Activated T-cell treated with anti-CD3 and anti-CD28 coated beads, Interleukin-2, amount 50 U/mL, for 4 hours (primary cell): ENCODE measurements around the gene CHRNA4. TPM values are rescaled to one million over a fixed set of nuclear protein-coding genes. Genes with fewer than 3 reads are reported as not detected.

ENCODE experiments used
- ATAC-seq, 2 donors: fragments of 200-7000 bp; cut with Tn5 transposase; one replicate each; pipeline ENCODE4 v1.10.0; 2021
- DNase-seq: peaks from one replicate; pipeline ENCODE4 v3.0.0-alpha.2; 2020
- H3K27me3 Mint-ChIP-seq: one replicate; pipeline ENCODE4 v1.8.0; 2021; ENCODE audit warnings: low read depth, mixed read lengths
- H3K36me3 Mint-ChIP-seq: one replicate; pipeline ENCODE4 v1.8.0; 2022; ENCODE audit warnings: mixed read lengths; ENCODE audit not compliant: insufficient read depth
- H3K4me1 Mint-ChIP-seq: one replicate; pipeline ENCODE4 v1.8.0; 2021; ENCODE audit warnings: low read depth, mixed read lengths
- H3K4me3 Mint-ChIP-seq: one replicate; pipeline ENCODE4 v1.8.0; 2021; ENCODE audit warnings: mild to moderate bottlenecking, moderate library complexity, mixed read lengths
- H3K9me3 Mint-ChIP-seq: one replicate; pipeline ENCODE4 v1.8.0; 2021; ENCODE audit warnings: mixed read lengths
- total RNA-seq, 3 donors: library from RNA; stranded (reverse); gene quantifications; one replicate each; pipeline ENCODE4 v1.2.1, GENCODE V29; 2021

Gene CHRNA4
- total RNA-seq, 3 donors from 2014 or later: not detected

GRCh38 chr20:63295018-63295417 lies 66.1 kb downstream of the CHRNA4 start:
- H3K27me3 Mint-ChIP-seq: peaks cover 12% of the 10 kb centered on the region
- no peaks in the 10 kb centered on the region for H3K9me3 Mint-ChIP-seq
- peaks cover 8% of the 10 kb centered on the region for H3K4me1 Mint-ChIP-seq
- ATAC-seq: no peak
- H3K36me3 Mint-ChIP-seq: no peaks in the 10 kb centered on the region
- DNase-seq: no peak
- H3K4me3 Mint-ChIP-seq: no peak overlapping the region

DNA sequence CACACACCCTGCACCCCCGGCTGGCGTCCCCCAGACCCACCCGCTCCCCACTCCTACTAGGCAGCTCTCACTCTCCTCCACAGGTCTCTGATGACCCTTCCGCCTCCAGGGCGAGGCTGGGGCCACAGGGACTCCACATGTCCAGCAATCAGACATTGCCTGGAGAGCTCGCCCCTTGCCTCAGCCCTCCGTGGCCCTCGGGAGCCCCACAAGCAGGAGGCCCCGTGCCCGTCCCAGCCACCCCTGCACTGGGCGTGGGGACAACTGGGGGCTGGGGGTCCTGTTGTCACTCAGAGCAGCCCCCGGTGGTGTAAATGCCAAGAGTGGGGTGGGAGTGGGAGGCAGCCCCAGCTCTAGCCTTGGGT lies 66.6 kb downstream of the CHRNA4 start:
- Mint-ChIP-seq H3K4me3 (no peak overlapping the region), H3K4me1 (peaks cover 8% of the 10 kb centered on the region), H3K27me3 (peaks cover 12% of the 10 kb centered on the region), H3K9me3 (no peaks in the 10 kb centered on the region), H3K36me3 (no peaks in the 10 kb centered on the region)
- DNase-seq: no peak
- no peak for ATAC-seq

- Mint-ChIP-seq H3K9me3 (no peaks in the 10 kb centered on the region), H3K27me3 (peaks cover 8% of the 10 kb centered on the region), H3K4me3 (no peak overlapping the region), H3K4me1 (peaks cover 7% of the 10 kb centered on the region), H3K36me3 (peaks cover under 1% of the 10 kb centered on the region)
- no peak for ATAC-seq
- DNase-seq: no peak
Observed at GRCh38 chr20:63293871-63294535, 67.1 kb downstream of the CHRNA4 start.

GRCh38 chr20:63293456-63293855 lies 67.7 kb downstream of the CHRNA4 start:
- no peak overlapping the region for H3K4me3 Mint-ChIP-seq
- peaks cover 5% of the 10 kb centered on the region for H3K27me3 Mint-ChIP-seq
- no peak for ATAC-seq
- H3K4me1 Mint-ChIP-seq: peaks cover 7% of the 10 kb centered on the region
- no peak for DNase-seq
- H3K36me3 Mint-ChIP-seq: peaks cover 4% of the 10 kb centered on the region
- H3K9me3 Mint-ChIP-seq: no peaks in the 10 kb centered on the region

Other genes with a start within 250 kb of the CHRNA4 start
- 10 to 100 TPM; 53.5 to 59.6 (median 55.6) TPM for gene YTHDF1, start 145.2 kb downstream of the CHRNA4 start, total RNA-seq
- not detected for gene BIRC7, start 125.4 kb downstream of the CHRNA4 start, total RNA-seq
- gene NKAIN4, start 106.9 kb downstream of the CHRNA4 start, total RNA-seq: not detected
- gene ARFGAP1, start 88.5 kb downstream of the CHRNA4 start, total RNA-seq: 100 to 1,000 TPM; 110 to 112 (median 110) TPM
- not detected for gene COL20A1, start 68.2 kb downstream of the CHRNA4 start, total RNA-seq
- gene KCNQ2, start 111.3 kb upstream of the CHRNA4 start, total RNA-seq: not detected
- under 1 TPM; 0.63 to 0.96 (median 0.74) TPM for gene EEF1A2, start 137.7 kb upstream of the CHRNA4 start, total RNA-seq
- 100 to 1,000 TPM; 137 to 171 (median 165) TPM for gene PPDPF, start 159.4 kb upstream of the CHRNA4 start, total RNA-seq
- gene PTK6, start 176.0 kb upstream of the CHRNA4 start, total RNA-seq: under 1 TPM; 0.13 to 0.21 (median 0.16) TPM
- gene SRMS, start 186.4 kb upstream of the CHRNA4 start, total RNA-seq: not detected
- under 1 TPM; 0.13 to 0.19 (median 0.18) TPM for gene FNDC11, start 192.8 kb upstream of the CHRNA4 start, total RNA-seq
- 10 to 100 TPM in 1 of 3 donors, 1 to 10 TPM in 2; 7.4 to 11.9 (median 7.8) TPM for gene HELZ2, start 212.9 kb upstream of the CHRNA4 start, total RNA-seq